H1 (cell line): ENCODE results near the gene TUBB1.

Experiments
- ATF3 ChIP-seq: IDR thresholded peaks from 2 replicates; pipeline ENCODE4 v1.6.1; 2011; ENCODE audit warnings: low read depth, mild to moderate bottlenecking, low read length; ENCODE audit not compliant: insufficient read depth
- CTCF ChIP-seq, 3 experiments: IDR thresholded peaks; 1 replicate in 2 of 3; 2 replicates in 1 of 3; pipeline versions ENCODE4 v1.5.1 to v1.6.1; 2011; ENCODE audit warnings: low read length in 3 of 3, mild to moderate bottlenecking in 3 of 3, inconsistent platforms in 2 of 3, low read depth in 1 of 3, moderate library complexity in 1 of 3; ENCODE audit not compliant: insufficient read depth in 1 of 3; ENCODE audit errors: control extremely low read depth in 1 of 3
- HDAC2 ChIP-seq, 2 experiments: fragments of 300-600 bp in 1 of 2; sonication (generic) in 1 of 2; IDR thresholded peaks; 2 replicates each; pipeline ENCODE4 v1.6.1; 2011 to 2012; ENCODE audit warnings: low read depth in 2 of 2, low read length in 2 of 2, mild to moderate bottlenecking in 2 of 2, moderate library complexity in 2 of 2, borderline replicate concordance in 1 of 2, inconsistent platforms in 1 of 2
- MAX ChIP-seq: IDR thresholded peaks from 2 replicates; pipeline ENCODE4 v1.6.1; 2012; ENCODE audit warnings: inconsistent platforms
- NRF1 ChIP-seq: IDR thresholded peaks from 2 replicates; pipeline ENCODE4 v1.6.1; 2011; ENCODE audit warnings: mild to moderate bottlenecking, low read depth, low read length, improper control_type of control experiment

GRCh38 chr20:59039233-59039632 lies 20.0 kb downstream of the TUBB1 start:
- TF ChIP-seq CTCF (IDR thresholded peaks at IDR 0.05; ENCODE audit: control extremely low read depth in 1 of 3, insufficient read depth in 1 of 3, low read depth in 1 of 3, low read length in 3 of 3) = no peak
- TF ChIP-seq ATF3 = no peak
- no peak for TF ChIP-seq NRF1
- TF ChIP-seq HDAC2 (IDR thresholded peaks at IDR 0.05; ENCODE audit: borderline replicate concordance in 1 of 2, low read depth in 2 of 2, low read length in 2 of 2) = no peak
- TF ChIP-seq MAX = no peak
